HUDEP-2 (cell line): Measurements from ENCODE around the gene MATK.
"Not testable (repeated sequence)": the region's sequence is repeated elsewhere in the genome, so short reads cannot be mapped to it uniquely, and the experiment has no call there.

Experiments used
- DNase-seq, 76 experiments: peaks; one replicate each; lab custom pipeline; 2025; ENCODE audit not compliant: unreplicated experiment in 76 of 76; lab: John Stamatoyannopoulos, UW

Gene MATK

DNA sequence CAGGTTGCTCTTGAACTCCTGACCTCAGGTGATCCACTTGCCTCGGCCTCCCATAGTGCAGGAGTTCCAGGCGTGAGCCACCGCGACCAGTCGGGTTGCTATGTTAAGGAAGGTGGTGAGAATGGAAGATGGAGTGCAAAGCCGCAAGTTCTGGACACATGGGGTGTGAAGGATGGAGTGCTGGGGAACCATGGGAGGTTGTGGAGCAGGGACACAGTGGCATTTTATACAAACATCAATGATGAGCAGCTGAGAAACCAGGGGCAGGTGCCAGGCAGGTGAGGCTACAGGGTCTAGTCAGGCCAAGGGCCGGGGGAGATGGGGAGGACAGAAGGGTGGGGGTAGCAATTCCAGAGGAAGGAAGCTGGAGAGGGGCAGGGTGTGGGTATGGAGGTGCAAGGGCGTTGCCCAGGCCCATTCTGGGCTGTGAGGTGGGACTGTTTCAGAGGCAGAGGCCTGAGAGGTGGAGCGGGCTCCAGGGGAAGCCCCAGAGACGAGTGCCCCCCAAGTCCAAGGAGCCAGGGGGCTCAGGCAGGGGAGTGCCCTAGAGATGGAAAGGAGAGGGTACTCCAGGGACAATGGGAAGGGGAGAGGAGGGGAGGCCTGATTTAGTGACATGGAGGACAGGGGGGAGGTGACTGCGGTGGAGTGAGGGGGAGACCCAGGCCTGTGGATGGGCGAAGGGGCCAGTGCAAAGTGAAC lies 12.2 kb downstream of the MATK start:
- DNase-seq: no peak

- no peak for DNase-seq
These were observed 14.2 kb downstream of the MATK start, which contains the start of gene RAX2 for GRCh38 chr19:3771906-3772455. TSS of gene RAX2 (minus strand) at chr19:3772228. CDS start at chr19:3771742, 486 bp downstream.

DNA sequence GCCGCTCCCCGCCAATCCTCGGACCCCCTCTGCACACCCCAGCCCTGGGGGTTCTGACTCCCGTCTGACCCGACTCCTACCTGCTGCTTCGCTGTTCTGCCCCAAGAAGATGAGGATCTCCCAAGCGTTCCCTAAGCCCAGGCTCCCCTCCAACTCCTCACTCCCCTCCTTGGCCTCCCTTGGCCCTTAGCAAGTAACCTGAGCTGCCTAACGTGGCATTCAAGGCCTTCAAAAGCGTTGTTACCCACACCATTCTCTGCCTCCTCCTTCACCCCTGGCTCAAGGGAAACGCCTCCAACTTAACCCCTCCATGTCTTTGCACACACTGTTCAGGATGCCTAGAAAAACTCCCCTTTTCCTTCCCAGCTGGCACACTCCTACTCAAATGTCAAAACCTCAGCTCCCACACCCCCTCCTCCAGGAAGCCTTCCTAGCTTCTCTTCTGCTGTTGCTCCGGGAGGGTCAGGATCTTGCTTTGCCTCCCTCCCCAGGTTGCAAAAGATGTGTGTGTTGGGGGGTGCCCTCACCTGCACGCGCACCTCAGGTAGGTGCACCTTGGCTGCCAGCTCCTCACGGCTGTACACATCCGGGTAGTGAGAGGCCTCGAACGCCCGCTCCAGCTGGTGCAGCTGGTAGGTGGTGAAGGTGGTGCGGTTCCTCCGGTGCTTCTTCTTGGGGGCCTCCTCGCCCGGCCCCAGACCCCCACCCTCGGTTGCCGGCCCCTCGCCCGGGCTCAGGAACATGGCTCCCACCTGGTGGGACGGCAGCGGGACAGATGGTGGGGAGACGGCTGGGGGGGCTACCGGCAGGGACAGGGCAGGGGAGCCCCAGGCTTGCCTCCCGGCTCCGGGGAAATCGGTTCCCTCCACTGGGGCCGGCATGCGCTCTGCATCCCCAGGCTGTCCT lies 14.9 kb downstream of the MATK start:
- no peak for DNase-seq

- DNase-seq: no peak
These were observed 15.8 kb downstream of the MATK start for GRCh38 chr19:3770136-3770999.

- no peak for DNase-seq
These were observed 16.7 kb downstream of the MATK start for GRCh38 chr19:3769494-3769893.

- DNase-seq: no peak
These were observed 17.5 kb downstream of the MATK start for GRCh38 chr19:3768748-3769099.

GRCh38 chr19:3768015-3768747 lies 18.0 kb downstream of the MATK start:
- DNase-seq: no peak

DNA sequence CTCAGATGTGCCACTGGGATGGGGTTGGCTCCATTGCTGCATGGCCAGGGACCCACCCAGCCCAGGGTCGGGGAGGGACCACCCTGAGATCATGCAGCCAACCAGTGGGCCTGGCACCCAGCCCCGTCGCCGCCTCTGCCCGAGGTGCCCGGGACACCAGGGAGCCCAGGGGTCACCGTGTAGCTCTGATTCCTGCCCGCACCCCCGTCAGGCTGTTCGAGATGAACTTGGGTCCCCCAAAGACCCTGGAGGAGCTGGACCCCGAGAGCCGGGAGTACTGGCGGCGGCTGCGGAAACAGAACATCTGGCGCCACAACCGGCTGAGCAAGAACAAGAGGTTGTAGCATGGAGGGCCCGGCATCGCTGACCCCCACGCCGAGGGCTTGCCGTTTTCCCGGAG lies 19.1 kb downstream of the MATK start:
- DNase-seq: no peak

DNA sequence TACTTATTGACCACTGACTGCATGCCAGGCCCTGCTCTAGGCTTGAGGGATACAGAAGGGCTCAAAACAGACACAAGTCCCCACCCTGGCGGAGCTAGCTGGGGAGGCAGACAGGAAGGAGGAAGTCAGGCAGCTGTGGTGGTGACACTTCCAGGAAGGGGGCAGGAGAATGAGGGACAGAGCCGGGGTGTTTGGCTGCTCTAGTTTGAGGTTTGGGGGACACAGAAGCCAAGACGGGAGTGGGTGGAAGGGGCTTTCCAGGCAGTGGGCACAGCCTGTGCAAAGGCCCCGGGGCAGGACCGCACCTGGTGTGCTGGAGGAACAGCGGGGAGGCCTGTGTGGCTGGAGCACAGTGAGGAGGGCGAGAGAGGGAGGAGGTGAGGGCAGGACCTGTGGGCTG lies 19.7 kb downstream of the MATK start:
- DNase-seq: no peak

DNA sequence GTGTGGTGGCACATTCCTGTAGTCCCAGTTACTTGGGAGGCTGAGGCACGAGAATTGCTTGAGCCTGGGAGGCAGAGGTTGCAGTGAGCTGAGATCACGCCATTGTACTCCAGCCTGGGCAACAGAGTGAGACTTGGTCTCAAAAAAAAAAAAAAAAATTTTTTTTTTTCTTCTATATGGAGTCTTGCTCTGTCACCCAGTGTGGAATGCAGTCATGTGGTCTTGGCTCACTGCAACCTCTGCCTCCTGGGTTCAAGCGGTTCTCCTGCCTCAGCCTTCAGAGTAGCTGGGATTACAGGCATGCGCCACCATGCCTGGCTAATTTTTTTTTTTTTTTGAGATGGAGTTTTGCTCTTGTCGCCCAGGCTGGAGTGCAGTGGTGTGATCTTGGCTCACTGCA lies 20.4 kb downstream of the MATK start:
- DNase-seq: not testable (repeated sequence)

DNA sequence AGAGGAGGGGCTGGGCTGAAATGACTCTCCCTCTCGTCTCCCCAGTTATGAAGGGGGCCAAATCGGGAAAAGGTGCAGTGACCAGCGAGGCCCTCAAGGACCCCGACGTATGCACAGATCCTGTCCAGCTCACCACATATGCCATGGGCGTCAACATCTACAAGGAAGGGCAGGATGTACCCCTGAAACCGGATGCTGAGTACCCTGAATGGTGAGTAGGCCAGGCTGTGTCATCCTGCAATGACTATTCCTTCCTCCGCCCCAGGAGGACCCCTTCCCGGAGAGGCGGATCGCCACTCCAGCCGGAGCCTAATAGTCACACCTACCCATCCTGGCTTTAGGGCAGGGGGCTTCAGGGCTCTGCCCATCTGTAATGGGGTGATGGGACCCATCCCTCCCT lies 21.1 kb downstream of the MATK start:
- no peak for DNase-seq

DNA sequence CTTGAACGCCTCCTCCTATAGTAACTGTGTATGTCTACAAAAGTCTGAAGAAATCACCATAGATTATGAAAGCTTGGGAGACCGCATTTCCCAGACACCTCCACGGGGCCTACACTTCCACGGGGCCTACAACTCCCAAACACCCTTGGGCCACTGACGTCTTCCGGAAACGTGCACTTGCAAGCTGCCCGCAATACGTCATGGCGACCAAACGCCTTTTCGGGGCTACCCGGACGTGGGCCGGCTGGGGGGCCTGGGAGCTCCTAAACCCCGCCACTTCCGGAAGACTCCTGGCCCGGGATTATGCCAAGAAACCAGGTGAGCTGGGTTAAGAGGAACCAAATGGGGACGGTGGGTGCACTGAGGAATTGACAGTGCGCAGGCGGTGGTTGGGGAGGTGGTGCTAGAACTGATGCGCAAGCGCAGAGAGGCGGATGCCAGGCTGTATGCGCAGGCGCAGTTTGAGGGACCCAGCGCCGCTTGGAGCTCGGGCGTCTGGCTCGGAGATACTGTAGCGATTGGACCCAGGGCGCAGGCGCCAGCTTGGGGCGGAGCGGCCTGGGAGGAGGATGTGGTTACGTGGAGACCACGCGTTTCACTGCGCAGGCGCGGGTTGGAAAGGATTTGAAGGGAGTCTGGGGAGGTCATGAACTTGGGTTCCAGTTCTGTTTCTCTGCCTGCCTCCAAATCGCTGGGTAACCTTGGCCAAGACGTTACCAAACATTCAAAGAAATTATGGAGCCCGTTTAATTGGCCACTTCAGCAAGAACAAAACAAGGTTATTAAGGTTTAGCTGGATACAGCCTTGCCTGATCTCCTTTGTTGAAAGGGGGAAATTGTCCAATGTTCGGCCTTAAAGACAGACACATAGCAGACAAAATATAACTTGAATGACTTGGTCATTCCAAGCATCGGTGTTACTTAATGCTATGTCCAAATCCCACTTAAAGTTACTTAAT lies 23.4 kb downstream of the MATK start, which contains the start of gene MRPL54:
Gene MRPL54, plus strand, starts transcription at position 182 of the 959 bp plus-strand sequence. Its CDS starts 19 bp downstream, at position 201.
- peak; percentile 82 to 100 (median 100) for DNase-seq

- DNase-seq: no peak
These were observed 24.1 kb downstream of the MATK start for GRCh38 chr19:3762130-3762473.

DNA sequence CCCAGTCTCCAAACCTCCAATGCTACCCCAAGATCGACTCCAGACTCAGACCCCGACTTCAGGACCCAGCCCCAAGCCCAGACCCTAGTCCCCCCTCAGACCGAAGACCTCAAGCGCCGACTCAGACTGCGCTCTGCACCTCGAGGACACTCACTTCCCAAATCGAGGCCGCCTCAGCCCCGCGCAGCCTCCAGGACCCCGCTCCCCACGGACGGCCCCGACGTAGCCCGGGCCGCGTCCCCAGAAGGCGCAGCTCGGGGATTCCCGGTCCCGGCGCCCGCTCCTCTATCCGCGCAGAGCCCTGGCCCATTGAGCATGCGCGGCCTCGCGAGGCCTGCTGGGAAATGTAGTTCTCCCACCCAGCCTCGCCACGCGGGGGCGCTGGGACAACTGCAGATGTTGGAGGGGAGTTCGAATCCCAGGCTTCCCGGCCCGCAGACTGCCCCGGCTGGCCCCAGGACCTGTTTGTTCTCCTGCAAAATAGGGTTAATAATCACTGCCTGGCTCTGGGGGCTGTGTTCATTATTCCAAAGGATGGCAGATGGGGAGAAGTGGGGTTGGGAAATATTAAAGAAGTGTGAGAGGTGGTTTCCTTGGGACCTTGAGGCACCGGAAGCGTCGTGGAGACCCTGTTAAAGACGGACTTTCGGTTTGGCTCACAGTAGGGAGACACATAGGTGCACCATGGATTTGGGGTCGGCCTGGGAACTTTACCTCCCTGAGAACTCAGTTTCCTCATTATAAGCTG lies 24.6 kb downstream of the MATK start, which contains the start of gene APBA3:
Gene APBA3, minus strand, starts transcription at position 311 of the 748 bp plus-strand sequence. CDS start 1,428 bp downstream, outside the sequence.
- DNase-seq: peak in 75 of 76 experiments; percentile 70 to 99 (median 95)

- DNase-seq: peak in 3 of 76 experiments; percentile 18 to 59 (median 45)
These were observed 25.3 kb downstream of the MATK start for GRCh38 chr19:3760871-3761361.

DNA sequence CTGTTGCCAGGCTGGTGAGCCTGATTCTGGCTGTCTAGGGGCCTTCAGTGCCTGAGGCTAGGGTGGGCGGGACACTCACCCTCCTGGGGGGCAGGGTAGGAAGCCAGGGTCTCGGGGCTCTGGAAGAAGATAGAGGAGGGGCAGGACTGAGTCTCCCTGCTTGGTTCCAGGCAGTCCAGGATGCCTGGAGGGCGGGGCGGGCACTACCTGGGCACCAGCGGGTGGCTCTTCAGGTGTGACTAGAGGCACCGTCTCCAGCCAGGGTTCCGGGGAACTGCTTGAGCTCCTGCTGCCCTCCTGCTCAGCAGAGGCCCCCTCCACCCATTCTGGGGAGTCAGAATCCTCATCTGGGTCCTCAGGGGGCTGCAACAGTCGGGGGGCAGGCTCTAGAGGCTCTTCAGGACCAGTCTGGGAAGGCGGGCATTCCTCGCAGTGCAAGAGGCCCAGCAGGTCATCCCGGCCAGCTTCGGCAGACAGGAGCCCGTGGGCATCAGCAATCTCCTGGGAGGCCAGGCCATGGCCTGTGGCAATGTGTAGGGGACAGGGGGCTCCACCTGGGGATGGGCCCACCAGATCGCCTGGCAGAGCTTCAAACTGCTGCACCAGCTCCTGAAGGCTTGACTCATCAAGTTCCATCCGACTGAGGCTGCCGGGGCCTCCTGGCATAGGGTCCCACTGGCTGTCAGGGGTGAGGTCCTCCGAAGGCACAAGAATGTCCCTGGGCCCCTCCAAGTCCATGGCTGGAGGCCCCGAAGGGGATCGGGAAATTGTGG lies 26.5 kb downstream of the MATK start:
- no peak for DNase-seq

GRCh38 chr19:3758297-3758696 lies 27.9 kb downstream of the MATK start:
- DNase-seq: not testable (repeated sequence)
